Common myeloid progenitor, CD34-positive (primary cell): Measurements from ENCODE around the gene CLEC7A.

ENCODE experiments used
- CTCF ChIA-PET: fragments of 350-600 bp; sonication (Branson Sonifier 250); formaldehyde crosslinking; loops from one replicate; lab custom pipeline; 2021; ENCODE audit warnings: antibody characterized with exemption; lab: Charles Lee
- POLR2A ChIA-PET: fragments of 350-600 bp; sonication (Branson Sonifier 250); formaldehyde crosslinking; loops from one replicate; lab custom pipeline; 2021; ENCODE audit warnings: antibody characterized with exemption; lab: Charles Lee
- DNase-seq, 3 donors: peaks; one replicate each; pipeline versions ENCODE4 v3.0.0 to v3.0.0-alpha.2; 2013
- H3K27ac ChIP-seq, 2 experiments: 1 replicate in 1 of 2; 2 replicates in 1 of 2; pipeline ENCODE4 v1.7.0; 2013; ENCODE audit warnings: inconsistent platforms in 2 of 2, low read length in 2 of 2, mild to moderate bottlenecking in 2 of 2, low read depth in 1 of 2, moderate library complexity in 1 of 2; ENCODE audit not compliant: severe bottlenecking in 2 of 2, insufficient read depth in 1 of 2, poor library complexity in 1 of 2
- H3K27me3 ChIP-seq, 5 experiments: replicated peaks in 2 of 5; 1 replicate in 3 of 5; 2 replicates in 2 of 5; pipeline versions ENCODE4 v1.6.1 to v1.7.0; 2013; ENCODE audit warnings: low read length in 4 of 5, mild to moderate bottlenecking in 2 of 5, moderate library complexity in 2 of 5, inconsistent platforms in 1 of 5; ENCODE audit not compliant: insufficient read depth in 5 of 5, control insufficient read depth in 4 of 5
- H3K36me3 ChIP-seq, 4 experiments: 1 replicate in 2 of 4; 2 replicates in 2 of 4; pipeline versions ENCODE4 v1.6.1 to v1.7.0; 2013; ENCODE audit warnings: low read length in 3 of 4, control low read depth in 1 of 4, mild to moderate bottlenecking in 1 of 4; ENCODE audit not compliant: control insufficient read depth in 4 of 4, insufficient read depth in 4 of 4
- H3K4me1 ChIP-seq, 4 experiments: 1 replicate in 3 of 4; 2 replicates in 1 of 4; pipeline versions ENCODE4 v1.6.1 to v1.7.1; 2013; ENCODE audit warnings: low read length in 3 of 4, mild to moderate bottlenecking in 3 of 4, control low read depth in 1 of 4, inconsistent platforms in 1 of 4, moderate library complexity in 1 of 4; ENCODE audit not compliant: control insufficient read depth in 4 of 4, insufficient read depth in 4 of 4; ENCODE audit errors: control extremely low read depth in 1 of 4
- H3K4me3 ChIP-seq, 7 experiments: 1 replicate in 4 of 7; 2 replicates in 3 of 7; pipeline versions ENCODE4 v1.5.1 to v1.7.0; 2013; ENCODE audit warnings: mild to moderate bottlenecking in 7 of 7, low read length in 6 of 7, moderate library complexity in 6 of 7, inconsistent platforms in 2 of 7, low read depth in 2 of 7, control low read depth in 1 of 7; ENCODE audit not compliant: insufficient read depth in 4 of 7, control insufficient read depth in 1 of 7; ENCODE audit errors: extremely low read depth in 1 of 7
- H3K9me3 ChIP-seq, 5 experiments: 1 replicate in 4 of 5; 2 replicates in 1 of 5; pipeline versions ENCODE4 v1.6.1 to v1.7.1; 2013; ENCODE audit warnings: low read length in 4 of 5, mild to moderate bottlenecking in 2 of 5, inconsistent platforms in 1 of 5, low read depth in 1 of 5, moderate library complexity in 1 of 5; ENCODE audit not compliant: control insufficient read depth in 4 of 5, insufficient read depth in 2 of 5; ENCODE audit errors: control extremely low read depth in 1 of 5
- WGBS: methylation state at CpG from one replicate; pipeline ENCODE4 v1.1.5; 2013; ENCODE audit not compliant: insufficient coverage; 5-methylcytosine and 5-hydroxymethylcytosine counted together

Gene CLEC7A

GRCh38 chr12:10113920-10114319 is 16.1 kb downstream of the CLEC7A start:
- peaks cover 0 to 3% (median 1%) of the 10 kb centered on the region in 4 experiments for H3K4me1 ChIP-seq
- POLR2A ChIA-PET = no interaction called here
- H3K27ac ChIP-seq = no peak overlapping the region
- no peak overlapping the region for H3K4me3 ChIP-seq
- H3K9me3 ChIP-seq = peaks cover 0 to 7% (median 0%) of the 10 kb centered on the region in 5 experiments
- DNase-seq = no peak
- CTCF ChIA-PET = interaction anchor here (0.9 kb wide), 1 partner anchor 13 kb away, joined by 3 read pairs; no protein-coding TSS in a partner anchor
- no CpG with 5 or more reads among the region's 1 CpG for WGBS
- H3K27me3 ChIP-seq = no peaks in the 10 kb centered on the region
- H3K36me3 ChIP-seq = no peaks in the 10 kb centered on the region

- ChIA-PET POLR2A (no interaction called here), CTCF (interaction anchor here (0.9 kb wide), 1 partner anchor 12 kb away, joined by 3 read pairs; no protein-coding TSS in a partner anchor)
- no peak overlapping the region for H3K27ac ChIP-seq
- DNase-seq = no peak
- WGBS = 86% methylated on average over 1 of the region's 1 CpG
- no peaks in the 10 kb centered on the region for H3K36me3 ChIP-seq
- H3K4me3 ChIP-seq = no peak overlapping the region
- H3K9me3 ChIP-seq = peaks cover 0 to 7% (median 0%) of the 10 kb centered on the region in 5 experiments
- no peaks in the 10 kb centered on the region for H3K27me3 ChIP-seq
- peaks cover 0 to 3% (median 1%) of the 10 kb centered on the region in 4 experiments for H3K4me1 ChIP-seq
These were observed 16.9 kb downstream of the CLEC7A start for GRCh38 chr12:10113075-10113474.

- CTCF ChIA-PET = interaction anchor here (0.9 to 1.4 kb wide), 2 partner anchors 15 to 21 kb away, joined by 3 read pairs; no protein-coding TSS in a partner anchor
- Histone ChIP-seq H3K4me1 (peaks cover 0 to 3% (median 1%) of the 10 kb centered on the region in 4 experiments), H3K36me3 (no peaks in the 10 kb centered on the region), H3K27me3 (no peaks in the 10 kb centered on the region), H3K9me3 (peaks cover 0 to 7% (median 0%) of the 10 kb centered on the region in 5 experiments), H3K27ac (no peak overlapping the region), H3K4me3 (no peak overlapping the region)
- DNase-seq = no peak
- POLR2A ChIA-PET = no interaction called here
- WGBS = 93% methylated on average over 38 of the region's 38 CpGs
These were observed 18.5 kb downstream of the CLEC7A start for GRCh38 chr12:10111451-10111850.

GRCh38 chr12:10110256-10110844 is 19.6 kb downstream of the CLEC7A start:
- ChIA-PET POLR2A (no interaction called here), CTCF (interaction anchor here (0.9 to 1.4 kb wide), 2 partner anchors 14 to 20 kb away, joined by 3 read pairs; no protein-coding TSS in a partner anchor)
- Histone ChIP-seq H3K9me3 (peaks cover 0 to 7% (median 0%) of the 10 kb centered on the region in 5 experiments), H3K27ac (no peak overlapping the region), H3K27me3 (no peaks in the 10 kb centered on the region), H3K4me1 (peaks cover 0 to 3% (median 1%) of the 10 kb centered on the region in 4 experiments), H3K4me3 (no peak overlapping the region), H3K36me3 (no peaks in the 10 kb centered on the region)
- DNase-seq = no peak
- 90% methylated on average over 1 of the region's 2 CpGs for WGBS

GRCh38 chr12:10102322-10102721 is 27.7 kb downstream of the CLEC7A start:
- Histone ChIP-seq H3K9me3 (peaks cover 0 to 5% (median 0%) of the 10 kb centered on the region in 5 experiments), H3K36me3 (no peaks in the 10 kb centered on the region), H3K4me1 (peaks cover 0 to 12% (median under 1%) of the 10 kb centered on the region in 4 experiments), H3K27me3 (no peaks in the 10 kb centered on the region), H3K27ac (no peak overlapping the region), H3K4me3 (no peak overlapping the region)
- ChIA-PET POLR2A (no interaction called here), CTCF (interaction anchor here (1.2 to 1.8 kb wide), 2 partner anchors 11 to 37 kb away, joined by 4 read pairs; no protein-coding TSS in a partner anchor)
- 89% methylated on average over 1 of the region's 2 CpGs for WGBS
- DNase-seq = no peak

GRCh38 chr12:10101648-10102220 is 28.3 kb downstream of the CLEC7A start:
- WGBS = 100% methylated on average over 1 of the region's 1 CpG
- Histone ChIP-seq H3K27ac (no peak overlapping the region), H3K9me3 (peaks cover 0 to 5% (median 0%) of the 10 kb centered on the region in 5 experiments), H3K36me3 (no peaks in the 10 kb centered on the region), H3K4me1 (peaks cover 0 to 12% (median under 1%) of the 10 kb centered on the region in 4 experiments), H3K4me3 (no peak overlapping the region), H3K27me3 (no peaks in the 10 kb centered on the region)
- DNase-seq = no peak
- POLR2A ChIA-PET = no interaction called here
- CTCF ChIA-PET = interaction anchor here (1.2 to 1.8 kb wide), 2 partner anchors 11 to 38 kb away, joined by 4 read pairs; no protein-coding TSS in a partner anchor
